Ectodermal cell (in vitro differentiated cells): ENCODE measurements around the gene SLC16A3.
"Not testable (repeated sequence)": the region's sequence is repeated elsewhere in the genome, so short reads cannot be mapped to it uniquely, and the experiment has no call there.

Experiments
- H3K27ac ChIP-seq: 2 replicates; pipeline ENCODE4 v1.7.0; 2013; ENCODE audit warnings: mild to moderate bottlenecking, low read depth, low read length; ENCODE audit not compliant: insufficient read depth, poor library complexity, severe bottlenecking
- H3K27me3 ChIP-seq: 2 replicates; pipeline ENCODE4 v1.7.0; 2013; ENCODE audit warnings: mild to moderate bottlenecking, low read length; ENCODE audit not compliant: insufficient read depth, control insufficient read depth, poor library complexity, severe bottlenecking
- H3K36me3 ChIP-seq: one replicate; pipeline ENCODE4 v1.7.0; 2013; ENCODE audit warnings: low read length; ENCODE audit not compliant: control insufficient read depth, insufficient read depth
- H3K4me1 ChIP-seq: one replicate; pipeline ENCODE4 v1.7.0; 2013; ENCODE audit warnings: low read length; ENCODE audit not compliant: control insufficient read depth, insufficient read depth
- H3K4me3 ChIP-seq: 2 replicates; pipeline ENCODE4 v1.7.0; 2013; ENCODE audit warnings: low read depth, low read length, control low read depth; ENCODE audit not compliant: insufficient read depth
- H3K9me3 ChIP-seq: 2 replicates; pipeline ENCODE4 v1.7.0; 2013; ENCODE audit warnings: mild to moderate bottlenecking, low read length, moderate library complexity; ENCODE audit not compliant: control insufficient read depth
- WGBS, 2 experiments: methylation state at CpG; one replicate each; pipeline ENCODE4 v1.1.7; 2013; ENCODE audit warnings: missing lambda C conversion rate in 2 of 2; 5-methylcytosine and 5-hydroxymethylcytosine counted together

The SLC16A3 gene

DNA sequence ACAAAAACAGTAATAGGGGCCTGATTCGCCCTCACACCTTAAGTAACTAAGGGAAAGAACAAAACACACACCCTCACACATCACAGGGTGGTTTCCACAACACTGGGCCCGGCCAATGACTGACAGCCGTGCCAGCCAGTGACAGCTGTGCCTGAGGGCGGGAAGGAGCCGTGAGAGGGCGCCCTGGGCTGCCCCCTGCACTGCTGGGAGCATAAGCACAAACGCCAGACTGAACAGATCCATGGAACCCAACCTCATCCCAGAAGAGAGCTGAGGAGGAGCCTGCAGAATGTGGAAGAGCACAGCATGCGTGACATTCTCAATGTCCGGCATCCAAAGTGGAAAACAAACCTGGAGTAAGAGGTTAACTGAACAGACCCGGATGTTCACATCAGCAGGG lies 28.6 kb downstream of the SLC16A3 start:
- no peak overlapping the region for H3K4me3 ChIP-seq
- 87 to 90% methylated on average over 10 of the region's 10 CpGs for WGBS, 2 experiments
- peaks cover 58% of the 10 kb centered on the region for H3K36me3 ChIP-seq
- H3K9me3 ChIP-seq: no peaks in the 10 kb centered on the region
- no peaks in the 10 kb centered on the region for H3K27me3 ChIP-seq
- no peaks in the 10 kb centered on the region for H3K4me1 ChIP-seq
- H3K27ac ChIP-seq: no peak overlapping the region

GRCh38 chr17:82258555-82258954 lies 29.7 kb downstream of the SLC16A3 start:
- Histone ChIP-seq H3K36me3 (peaks cover 58% of the 10 kb centered on the region), H3K27ac (no peak overlapping the region), H3K9me3 (no peaks in the 10 kb centered on the region), H3K4me3 (no peak overlapping the region), H3K4me1 (no peaks in the 10 kb centered on the region), H3K27me3 (no peaks in the 10 kb centered on the region)
- 94% methylated on average over 5 of the region's 5 CpGs for WGBS, 2 experiments

DNA sequence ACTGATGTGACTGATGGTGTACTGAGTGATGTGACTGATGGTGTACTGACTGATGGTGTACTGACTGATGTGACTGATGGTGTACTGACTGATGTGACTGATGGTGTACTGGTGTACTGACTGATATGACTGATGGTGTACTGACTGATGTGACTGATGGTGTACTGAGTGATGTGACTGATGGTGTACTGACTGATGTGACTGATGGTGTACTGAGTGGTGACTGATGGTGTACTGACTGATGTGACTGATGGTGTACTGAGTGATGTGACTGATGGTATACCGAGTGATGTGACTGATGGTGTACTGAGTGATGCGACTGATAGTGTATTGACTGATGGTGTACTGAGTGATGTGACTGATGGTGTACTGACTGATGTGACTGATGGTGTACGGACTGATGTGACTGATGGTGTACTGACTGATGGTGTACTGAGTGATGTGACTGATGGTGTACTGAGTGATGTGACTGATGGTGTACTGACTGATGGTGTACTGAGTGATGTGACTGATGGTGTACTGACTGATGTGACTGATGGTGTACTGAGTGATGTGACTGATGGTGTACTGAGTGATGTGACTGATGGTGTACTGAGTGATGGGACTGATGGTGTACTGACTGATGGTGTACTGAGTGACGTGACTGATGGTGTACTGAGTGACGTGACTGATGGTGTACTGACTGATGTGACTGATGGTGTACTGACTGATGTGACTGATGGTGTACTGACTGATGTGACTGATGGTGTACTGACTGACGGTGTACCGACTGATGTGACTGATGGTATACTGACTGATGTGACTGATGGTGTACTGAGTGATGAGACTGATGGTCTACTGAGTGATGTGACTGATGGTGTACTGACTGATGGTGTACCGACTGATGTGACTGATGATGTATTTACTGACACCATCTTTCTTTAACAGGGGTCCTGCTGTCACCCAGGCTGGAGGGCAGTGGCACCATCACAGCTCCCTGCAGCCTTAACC lies 31.4 kb downstream of the SLC16A3 start:
- not testable (repeated sequence) for H3K27me3 ChIP-seq, H3K27ac ChIP-seq, H3K4me1 ChIP-seq, H3K9me3 ChIP-seq, H3K4me3 ChIP-seq
- H3K36me3 ChIP-seq: peaks cover 66% of the 10 kb centered on the region
- WGBS, 2 experiments: 96 to 97% methylated on average over 8 of the region's 8 CpGs

GRCh38 chr17:82262344-82262743 lies 33.5 kb downstream of the SLC16A3 start:
- Histone ChIP-seq H3K27me3 (no peaks in the 10 kb centered on the region), H3K4me1 (no peaks in the 10 kb centered on the region), H3K27ac (no peak overlapping the region), H3K4me3 (no peak overlapping the region), H3K9me3 (no peaks in the 10 kb centered on the region), H3K36me3 (peaks cover 68% of the 10 kb centered on the region)
- 91 to 98% methylated on average over 4 of the region's 4 CpGs for WGBS, 2 experiments

GRCh38 chr17:82263641-82264040 lies 34.8 kb downstream of the SLC16A3 start:
- no peak overlapping the region for H3K4me3 ChIP-seq
- no peaks in the 10 kb centered on the region for H3K27me3 ChIP-seq
- H3K4me1 ChIP-seq: no peaks in the 10 kb centered on the region
- 94 to 96% methylated on average over 9 of the region's 9 CpGs for WGBS, 2 experiments
- H3K36me3 ChIP-seq: peaks cover 67% of the 10 kb centered on the region
- no peak overlapping the region for H3K27ac ChIP-seq
- H3K9me3 ChIP-seq: no peaks in the 10 kb centered on the region

GRCh38 chr17:82266142-82266541 lies 37.3 kb downstream of the SLC16A3 start:
- Histone ChIP-seq H3K4me1 (peaks cover 3% of the 10 kb centered on the region), H3K27ac (no peak overlapping the region), H3K9me3 (no peaks in the 10 kb centered on the region), H3K4me3 (no peak overlapping the region), H3K36me3 (peaks cover 56% of the 10 kb centered on the region), H3K27me3 (no peaks in the 10 kb centered on the region)
- 94 to 96% methylated on average over 10 of the region's 10 CpGs for WGBS, 2 experiments

- Histone ChIP-seq H3K36me3 (peaks cover 45% of the 10 kb centered on the region), H3K4me1 (peaks cover 9% of the 10 kb centered on the region), H3K9me3 (no peaks in the 10 kb centered on the region), H3K27ac (no peak overlapping the region), H3K27me3 (no peaks in the 10 kb centered on the region), H3K4me3 (no peak overlapping the region)
- 92 to 93% methylated on average over 21 of the region's 21 CpGs for WGBS, 2 experiments
Measured at GRCh38 chr17:82267575-82268379, 38.9 kb downstream of the SLC16A3 start.

DNA sequence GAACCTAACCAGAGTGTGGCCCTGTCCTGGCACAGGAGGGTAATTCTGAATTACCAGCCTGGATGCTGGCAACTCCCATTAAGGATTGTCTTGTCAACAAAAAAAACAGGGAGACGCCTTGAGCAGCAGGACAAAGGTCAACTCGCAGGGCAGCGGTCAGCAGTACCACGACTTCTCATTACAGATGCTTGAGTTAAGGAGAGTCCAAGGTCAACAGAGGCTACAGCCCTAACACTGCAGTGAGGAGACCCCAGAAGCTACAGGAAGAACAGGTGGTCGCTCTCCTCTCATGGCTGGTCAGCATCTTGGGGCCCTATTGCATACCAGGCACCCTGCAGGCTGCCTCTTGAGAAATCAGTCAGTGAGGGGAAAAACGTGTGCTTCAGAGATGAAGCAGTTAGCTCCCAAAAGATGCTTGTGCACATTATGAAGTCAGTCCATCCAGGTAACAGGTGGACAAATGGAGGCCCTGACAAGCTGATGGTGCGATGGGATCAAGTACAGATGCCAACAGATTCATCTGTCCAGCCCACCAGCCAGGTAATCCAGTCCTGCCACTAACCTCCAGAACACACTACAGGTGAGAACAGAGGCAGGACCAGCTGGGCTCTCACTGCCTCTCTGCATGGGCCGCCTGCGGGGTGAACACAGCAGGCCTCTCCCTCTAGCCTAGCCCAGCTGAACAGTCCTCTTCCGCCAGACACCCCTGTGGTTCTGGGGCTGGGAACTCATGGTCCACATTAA lies 40.5 kb downstream of the SLC16A3 start:
- Histone ChIP-seq H3K9me3 (no peaks in the 10 kb centered on the region), H3K36me3 (peaks cover 30% of the 10 kb centered on the region), H3K4me3 (no peak overlapping the region), H3K27ac (no peak overlapping the region), H3K4me1 (peaks cover 9% of the 10 kb centered on the region), H3K27me3 (peaks cover 6% of the 10 kb centered on the region)
- WGBS, 2 experiments: 88 to 89% methylated on average over 10 of the region's 10 CpGs

- WGBS, 2 experiments: 94% methylated on average over 13 of the region's 13 CpGs
- Histone ChIP-seq H3K27me3 (peaks cover 8% of the 10 kb centered on the region), H3K4me3 (no peak overlapping the region), H3K27ac (no peak overlapping the region), H3K9me3 (no peaks in the 10 kb centered on the region), H3K4me1 (peaks cover 9% of the 10 kb centered on the region), H3K36me3 (peaks cover 27% of the 10 kb centered on the region)
Measured at GRCh38 chr17:82269882-82270500, 41.1 kb downstream of the SLC16A3 start.
